ENCODE measurements around the gene TLE2.

The TLE2 gene

GRCh38 chr19:2989236-2989946 lies 39.7 kb downstream of the TLE2 start:
- H3K4me3 ChIP-seq (ENCODE audit: low read depth, low read length) = no peak overlapping the region
- TF ChIP-seq CTCF (IDR thresholded peaks at IDR 0.05; ENCODE audit: borderline replicate concordance, insufficient read depth, low read depth, low read length) = no peak

- TF ChIP-seq CTCF (IDR thresholded peaks at IDR 0.05; ENCODE audit: borderline replicate concordance, insufficient read depth, low read depth, low read length) = no peak
- H3K4me3 ChIP-seq (ENCODE audit: low read depth, low read length) = no peak overlapping the region
Observed at GRCh38 chr19:2988568-2988967, 40.5 kb downstream of the TLE2 start.

GRCh38 chr19:2987797-2988196 lies 41.3 kb downstream of the TLE2 start:
- no peak overlapping the region for H3K4me3 ChIP-seq (ENCODE audit: low read depth, low read length)
- no peak for TF ChIP-seq CTCF (IDR thresholded peaks at IDR 0.05; ENCODE audit: borderline replicate concordance, insufficient read depth, low read depth, low read length)

GRCh38 chr19:2986951-2987524 lies 42.0 kb downstream of the TLE2 start:
- no peak overlapping the region for H3K4me3 ChIP-seq (ENCODE audit: low read depth, low read length)
- TF ChIP-seq CTCF (IDR thresholded peaks at IDR 0.05; ENCODE audit: borderline replicate concordance, insufficient read depth, low read depth, low read length) = no peak

GRCh38 chr19:2984215-2984528 lies 44.9 kb downstream of the TLE2 start:
- no peak overlapping the region for H3K4me3 ChIP-seq (ENCODE audit: low read depth, low read length)

GRCh38 chr19:2983351-2984214 lies 45.5 kb downstream of the TLE2 start:
- H3K4me3 ChIP-seq (ENCODE audit: low read depth, low read length) = no peak overlapping the region
- TF ChIP-seq CTCF (IDR thresholded peaks at IDR 0.05; ENCODE audit: borderline replicate concordance, insufficient read depth, low read depth, low read length) = no peak

More at GRCh38 chr19:2984215-2984528, 44.9 kb downstream of the TLE2 start:
- no peak for TF ChIP-seq CTCF (IDR thresholded peaks at IDR 0.05; ENCODE audit: borderline replicate concordance, insufficient read depth, low read depth, low read length)

All from GM12875 (cell line).